HG03460 (cell line): Measurements from ENCODE around the gene ADAP2.
"Not testable (repeated sequence)": the region's sequence is repeated elsewhere in the genome, so short reads cannot be mapped to it uniquely, and the experiment has no call there.

ENCODE experiments used
- ATAC-seq: cut with Tn5 transposase; IDR thresholded peaks from one replicate; pipeline ENCODE4 v1.9.1; 2021; ENCODE audit not compliant: unreplicated experiment

ADAP2 gene

GRCh38 chr17:30929081-30929633 lies 7.4 kb downstream of the ADAP2 start:
- no peak for ATAC-seq

GRCh38 chr17:30929861-30930260 lies 8.1 kb downstream of the ADAP2 start:
- not testable (repeated sequence) for ATAC-seq

- no peak for ATAC-seq
Observed at GRCh38 chr17:30930495-30930894, 8.8 kb downstream of the ADAP2 start.

- not testable (repeated sequence) for ATAC-seq
Observed at GRCh38 chr17:30931582-30931981, 9.8 kb downstream of the ADAP2 start.

- ATAC-seq: no peak
Observed at GRCh38 chr17:30933966-30934365, 12.2 kb downstream of the ADAP2 start.

GRCh38 chr17:30939051-30939689 lies 17.4 kb downstream of the ADAP2 start:
- no peak for ATAC-seq

- ATAC-seq: no peak
Observed at GRCh38 chr17:30942308-30943079, 20.7 kb downstream of the ADAP2 start.

- no peak for ATAC-seq
Observed at GRCh38 chr17:30947796-30948195, 26.1 kb downstream of the ADAP2 start.

- no peak for ATAC-seq
Observed at GRCh38 chr17:30950189-30950588, 28.4 kb downstream of the ADAP2 start.

- no peak for ATAC-seq
Observed at GRCh38 chr17:30950669-30951399, 29.1 kb downstream of the ADAP2 start.

- ATAC-seq: no peak
Observed at GRCh38 chr17:30952638-30953393, 31.1 kb downstream of the ADAP2 start.

- no peak for ATAC-seq
Observed at GRCh38 chr17:30954046-30954830, 32.5 kb downstream of the ADAP2 start.

- ATAC-seq: no peak
Observed at GRCh38 chr17:30956764-30957374, 35.1 kb downstream of the ADAP2 start.

- ATAC-seq: no peak
Observed at GRCh38 chr17:30957741-30958140, 36.0 kb downstream of the ADAP2 start.

GRCh38 chr17:30958187-30958586 lies 36.4 kb downstream of the ADAP2 start:
- no peak for ATAC-seq

- ATAC-seq: no peak
Observed at GRCh38 chr17:30961209-30962188, 39.8 kb downstream of the ADAP2 start.

GRCh38 chr17:30964312-30964711 lies 42.6 kb downstream of the ADAP2 start:
- ATAC-seq: not testable (repeated sequence)

- ATAC-seq: no peak
Observed at GRCh38 chr17:30964876-30965275, 43.1 kb downstream of the ADAP2 start.
